Stimulated activated CD4-positive, alpha-beta T cell treated with anti-CD3 and anti-CD28 coated beads, Interleukin-4, amount 100 ng/mL, for 4 hours (primary cell): ENCODE data around the gene MMP25.

ENCODE experiments used
- DNase-seq, 2 experiments: peaks; one replicate each; pipeline ENCODE4 v3.0.0-alpha.2; 2020

The MMP25 gene

GRCh38 chr16:3017344-3017743 is 29.0 kb upstream of the MMP25 start:
- no peak for DNase-seq

DNA sequence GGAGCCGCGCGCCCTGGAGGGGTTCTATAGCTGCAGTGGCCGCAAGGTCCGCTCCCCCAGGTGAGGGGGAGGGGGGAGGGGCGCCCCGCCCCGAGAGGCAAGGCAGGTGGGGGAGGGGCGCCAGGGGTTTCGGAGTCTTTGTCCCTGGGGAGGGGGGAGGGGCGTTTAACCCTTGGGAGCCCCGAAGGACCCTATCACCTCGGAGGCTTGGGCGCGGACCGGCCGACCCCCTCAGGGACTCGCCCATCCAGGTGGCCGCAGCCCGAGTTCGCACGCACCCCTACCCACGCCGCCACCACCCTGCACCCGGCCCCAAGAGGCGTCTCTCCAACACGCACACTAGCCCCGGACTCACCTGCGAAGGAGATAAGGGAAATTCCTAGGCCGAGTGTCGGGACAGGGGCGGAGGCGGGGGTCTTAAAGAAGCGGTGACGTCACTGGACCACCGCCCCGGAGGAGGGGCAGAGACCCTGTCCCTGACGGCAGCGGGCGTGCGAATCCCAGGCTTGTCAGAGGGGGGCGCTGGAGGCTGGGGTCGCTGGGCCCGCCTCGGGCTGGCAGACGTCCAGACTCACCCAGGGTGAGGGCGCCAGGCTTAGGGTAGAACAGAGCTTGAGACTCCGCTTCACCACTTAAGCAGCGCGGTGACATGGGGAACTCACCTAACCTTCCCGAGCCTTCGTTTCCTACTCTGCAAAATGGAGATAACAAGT is 28.4 kb upstream of the MMP25 start, which contains the start of gene CLDN6:
Gene CLDN6 (minus strand): TSS at position 390 of the 713 bp plus-strand sequence. CDS start 2,162 bp downstream, outside the sequence.
- DNase-seq, result peak in 1 of 2 experiments; percentile 15

DNA sequence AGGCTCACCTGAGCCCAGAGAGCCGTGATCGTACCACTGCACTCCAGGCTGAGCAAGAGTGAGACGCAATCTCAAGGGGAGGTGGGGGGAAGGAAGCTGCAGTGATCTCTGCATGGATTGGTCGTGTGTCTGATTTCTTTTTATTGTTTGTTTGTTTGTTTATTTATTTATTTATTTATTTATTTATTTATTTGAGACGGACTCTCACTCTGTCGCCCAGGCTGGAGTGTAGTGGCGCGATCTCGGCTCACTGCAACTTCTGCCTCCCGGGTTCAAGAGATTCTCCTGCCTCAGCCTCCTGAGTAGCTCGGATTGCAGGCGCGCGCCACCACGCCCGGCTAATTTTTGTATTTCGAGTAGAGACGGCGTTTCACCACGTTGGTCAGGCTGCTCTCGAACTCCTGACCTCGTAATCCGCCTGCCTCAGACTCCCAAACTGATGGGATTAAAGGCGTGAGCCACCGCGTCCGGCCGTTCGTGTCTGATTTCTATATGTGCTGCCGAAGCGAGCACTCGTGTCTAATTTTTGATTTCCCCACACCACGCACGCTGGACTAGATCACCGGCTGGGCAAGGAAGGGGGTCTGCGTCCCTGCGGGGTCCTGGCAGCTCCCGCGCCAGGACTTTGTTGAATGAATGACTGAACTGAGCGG is 26.6 kb upstream of the MMP25 start:
- no peak for DNase-seq

DNA sequence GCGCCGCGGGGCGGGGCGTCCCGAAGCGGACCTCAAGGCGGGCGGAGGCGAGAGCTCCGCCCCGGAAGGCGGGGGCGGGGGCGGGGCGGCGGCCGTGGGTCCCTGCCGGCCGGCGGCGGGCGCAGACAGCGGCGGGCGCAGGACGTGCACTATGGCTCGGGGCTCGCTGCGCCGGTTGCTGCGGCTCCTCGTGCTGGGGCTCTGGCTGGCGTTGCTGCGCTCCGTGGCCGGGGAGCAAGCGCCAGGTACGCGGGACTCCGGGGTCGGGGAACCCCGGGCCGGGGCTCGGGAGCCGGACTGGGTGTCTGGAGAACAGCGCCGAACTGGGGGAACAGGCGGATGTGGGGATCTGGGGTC is 26.1 kb upstream of the MMP25 start, which contains the start of gene TNFRSF12A:
Gene TNFRSF12A (plus strand): TSS at position 122 of the 357 bp plus-strand sequence. CDS start 30 bp downstream, at position 152.
- DNase-seq, result peak; percentile 55 to 67

- peak; percentile 49 to 74 for DNase-seq
Observed at GRCh38 chr16:3020604-3021448, 25.5 kb upstream of the MMP25 start.

- DNase-seq, result peak; percentile 73 to 90
Observed at GRCh38 chr16:3021449-3022207, 24.7 kb upstream of the MMP25 start.

GRCh38 chr16:3022208-3022683 is 24.1 kb upstream of the MMP25 start:
- peak; percentile 91 to 93 for DNase-seq

DNA sequence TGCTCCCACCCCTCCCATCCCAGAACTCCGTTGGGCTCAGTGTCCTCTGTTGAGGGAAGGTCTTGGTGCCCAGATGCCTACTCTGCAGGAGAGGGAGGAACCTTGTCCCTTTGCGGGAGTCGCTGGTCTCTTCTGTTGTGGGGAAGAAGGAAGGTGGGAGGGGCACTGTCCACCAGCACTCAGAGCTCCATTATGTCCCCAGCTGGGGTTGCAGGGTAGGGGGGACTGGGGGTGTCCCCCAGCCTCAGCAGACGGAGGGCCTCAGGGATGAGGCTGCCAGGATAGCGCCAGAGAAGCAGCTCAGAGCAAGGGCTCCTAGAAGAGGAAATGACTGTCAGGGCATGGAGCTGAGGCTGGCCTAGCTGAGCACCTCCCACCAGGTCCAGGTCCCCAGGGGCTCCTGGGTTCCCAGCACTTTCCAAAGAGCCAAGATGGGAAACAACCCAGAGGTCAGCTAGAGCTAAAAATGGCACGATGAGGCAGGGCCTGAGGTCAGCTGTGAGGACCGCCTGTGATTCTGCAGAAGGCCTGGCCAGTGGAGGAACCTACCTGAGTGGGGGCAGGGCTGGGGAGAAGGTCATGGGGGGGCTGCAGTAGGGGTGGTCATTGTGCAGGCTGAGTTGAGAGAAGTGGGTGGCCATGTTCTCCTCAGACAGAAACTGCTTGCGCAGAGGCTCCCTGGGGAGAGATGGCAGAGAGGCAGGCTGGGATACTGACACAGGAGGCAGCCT is 23.5 kb upstream of the MMP25 start:
- DNase-seq, result no peak

DNA sequence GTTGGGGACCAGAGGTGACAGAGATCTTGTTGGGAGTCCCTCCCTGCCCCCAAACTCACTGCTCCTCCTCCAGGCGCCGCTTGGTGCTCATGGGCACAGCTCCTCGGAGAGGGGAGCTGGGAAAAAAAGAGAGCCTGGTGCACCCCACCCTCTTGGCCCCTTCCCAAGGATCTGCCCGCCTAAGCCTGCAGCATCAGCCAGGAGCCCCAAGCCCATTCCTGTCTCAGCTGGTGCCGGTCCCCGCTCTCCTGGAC is 23.0 kb upstream of the MMP25 start:
- no peak for DNase-seq

- peak; percentile 93 to 96 for DNase-seq
Observed at GRCh38 chr16:3023669-3024478, 22.5 kb upstream of the MMP25 start, which contains the start of the genes HCFC1R1 and THOC6. Gene HCFC1R1, minus strand, starts transcription at chr16:3023942. Its CDS starts 1 bp downstream, at chr16:3023941. Gene THOC6, plus strand, starts transcription at chr16:3024035. Its CDS starts 292 bp downstream, at chr16:3024327.

DNA sequence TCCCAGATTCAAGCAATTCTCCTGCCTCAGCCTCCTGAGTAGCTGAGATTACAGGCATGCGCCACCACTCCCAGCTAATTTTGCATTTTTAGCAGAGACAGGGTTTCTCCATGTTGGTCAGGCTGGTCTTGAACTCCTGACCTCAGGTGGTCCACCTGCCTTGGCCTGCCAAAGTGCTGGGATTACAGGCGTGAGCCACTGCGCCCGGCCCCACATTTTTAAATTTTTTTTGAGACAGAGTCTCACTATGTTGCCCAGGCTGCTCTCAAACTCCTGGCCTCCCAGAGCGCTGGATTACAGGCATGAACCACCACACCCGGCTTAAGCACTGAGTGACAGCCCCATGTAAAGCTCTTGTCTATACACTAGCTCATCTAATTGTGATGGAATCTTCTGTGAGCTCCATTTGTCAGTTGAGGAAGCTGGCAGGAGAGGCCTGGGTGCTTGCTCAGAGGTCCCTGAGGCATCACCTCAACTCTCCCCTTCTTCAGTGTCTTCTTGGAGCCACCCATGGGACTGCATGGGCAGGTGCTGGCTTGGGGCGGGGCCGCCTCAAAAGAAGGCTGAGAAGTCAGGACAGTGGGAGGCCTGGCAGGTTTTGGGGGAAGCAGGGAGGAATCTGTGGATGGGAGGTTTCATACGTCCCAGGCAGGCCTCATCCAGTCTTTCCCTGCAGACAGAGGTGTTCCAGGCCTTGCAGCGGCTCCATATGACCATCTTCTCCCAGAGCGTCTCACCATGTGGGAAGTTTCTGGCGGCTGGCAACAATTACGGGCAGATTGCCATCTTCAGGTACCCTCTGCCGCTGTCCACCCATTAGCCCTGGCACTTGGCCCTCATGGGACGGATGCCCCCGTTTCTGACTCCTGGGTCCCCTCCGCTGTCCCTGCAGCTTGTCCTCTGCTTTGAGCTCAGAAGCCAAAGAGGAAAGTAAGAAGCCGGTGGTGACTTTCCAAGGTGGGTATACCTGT is 21.0 kb upstream of the MMP25 start:
- no peak for DNase-seq

DNA sequence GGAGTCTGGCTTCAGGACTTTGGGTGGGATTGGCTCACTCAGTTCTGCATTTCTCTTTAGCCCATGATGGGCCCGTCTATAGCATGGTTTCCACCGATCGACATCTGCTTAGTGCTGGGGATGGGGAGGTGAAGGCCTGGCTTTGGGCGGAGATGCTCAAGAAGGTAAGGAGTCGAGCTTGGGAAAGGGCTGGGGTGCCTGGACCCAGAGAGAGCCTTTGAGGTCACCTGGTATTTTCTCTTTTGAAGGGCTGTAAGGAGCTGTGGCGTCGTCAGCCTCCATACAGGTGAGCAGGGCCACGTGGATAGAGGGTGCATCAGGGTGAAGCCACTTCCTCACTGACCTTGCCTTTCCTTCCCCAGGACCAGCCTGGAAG is 20.4 kb upstream of the MMP25 start:
- no peak for DNase-seq

- no peak for DNase-seq
Observed at GRCh38 chr16:3026609-3027488, 19.5 kb upstream of the MMP25 start.

GRCh38 chr16:3027489-3027795 is 18.9 kb upstream of the MMP25 start:
- DNase-seq, result no peak

DNA sequence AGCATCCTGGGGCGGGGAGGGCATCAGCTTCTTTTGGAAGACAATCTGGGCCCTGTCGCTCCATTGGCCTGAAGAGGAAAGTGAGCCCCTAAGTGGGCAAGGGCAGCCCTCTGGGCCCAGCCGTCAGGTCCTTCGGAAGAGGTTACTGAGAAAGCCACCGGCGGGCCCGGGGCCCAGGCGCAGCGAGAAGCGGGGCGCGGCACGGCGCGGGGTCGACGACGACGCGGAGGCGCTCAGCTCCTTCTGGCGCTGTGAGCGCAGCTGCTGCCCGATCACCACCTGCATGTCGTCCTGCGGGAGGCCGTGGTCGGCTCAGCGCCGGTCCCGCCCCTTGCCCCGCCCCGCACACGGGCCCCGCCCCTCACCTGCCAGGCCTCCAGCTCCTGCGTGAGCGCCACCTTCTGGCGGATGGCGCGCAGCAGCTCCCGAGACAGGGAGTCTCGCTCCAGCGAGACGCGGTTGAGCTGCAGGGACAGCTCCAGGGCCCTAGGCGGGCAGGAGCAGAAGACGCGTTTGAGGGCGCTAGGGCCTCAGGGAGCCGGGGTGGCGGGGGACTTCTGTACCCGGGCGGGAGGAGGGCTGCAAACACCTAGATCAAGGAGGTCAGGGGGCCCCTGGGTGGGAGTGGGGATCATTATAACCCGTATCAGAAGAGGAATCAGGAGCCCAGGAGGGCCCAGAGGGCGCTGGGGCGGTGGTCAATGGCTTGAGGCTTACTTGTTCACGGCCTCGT is 18.2 kb upstream of the MMP25 start:
- peak; percentile 78 to 92 for DNase-seq

DNA sequence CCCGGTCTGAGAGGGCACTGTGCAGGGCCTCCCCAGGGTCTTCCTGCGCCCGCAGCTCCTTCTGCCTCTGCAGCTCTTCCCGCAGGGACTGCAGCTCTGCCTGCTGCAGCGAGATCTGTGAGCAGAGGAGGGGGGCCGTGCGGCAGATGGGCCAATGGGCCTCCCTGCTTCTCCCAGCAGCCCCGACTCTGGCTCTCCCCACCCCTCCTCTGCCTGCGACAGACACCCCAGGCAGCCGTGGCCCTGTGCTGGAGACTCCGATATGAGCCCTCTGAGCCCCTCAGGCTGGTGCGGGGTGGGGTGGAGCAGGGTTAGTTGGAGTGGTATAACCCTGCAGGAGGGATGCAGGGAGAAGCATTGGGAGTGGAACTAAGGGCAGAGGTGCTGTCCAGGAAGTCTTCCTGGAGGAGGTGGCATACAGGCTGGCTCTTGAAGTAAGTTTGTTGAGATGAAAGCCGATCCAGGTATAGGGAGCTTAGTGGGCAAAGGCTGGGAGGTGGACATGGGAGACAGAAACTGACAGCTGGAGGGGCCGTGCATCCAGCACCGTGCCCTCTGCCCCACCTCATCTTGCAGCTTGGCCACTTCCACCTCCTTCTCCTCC is 17.5 kb upstream of the MMP25 start:
- no peak for DNase-seq

- DNase-seq, result peak; percentile 39 to 45
Observed at GRCh38 chr16:3029491-3030221, 16.7 kb upstream of the MMP25 start.
